ENCODE measurements around the gene TAOK1.

Gene TAOK1

GRCh38 chr17:29590411-29591145 is 200.4 kb downstream of the TAOK1 start:
- H3K4me3 ChIP-seq (ENCODE audit: low read depth, low read length): peak overlapping the region; percentile 62
- H3K36me3 ChIP-seq: no peaks in the 10 kb centered on the region
- peaks cover 14% of the 10 kb centered on the region for H3K4me1 ChIP-seq
- no peaks in the 10 kb centered on the region for H3K9me3 ChIP-seq
- TF ChIP-seq CTCF (IDR thresholded peaks at IDR 0.05; ENCODE audit: low read depth, low read length): no peak
- DNase-seq: no peak
- H3K27me3 ChIP-seq: no peaks in the 10 kb centered on the region

- peak; percentile 62 for DNase-seq
- peaks cover 16% of the 10 kb centered on the region for H3K4me1 ChIP-seq
- no peak for TF ChIP-seq CTCF (IDR thresholded peaks at IDR 0.05; ENCODE audit: low read depth, low read length)
Observed at GRCh38 chr17:29591146-29591736, 201.1 kb downstream of the TAOK1 start.

GRCh38 chr17:29591737-29592608 is 201.8 kb downstream of the TAOK1 start:
- Histone ChIP-seq H3K36me3 (no peaks in the 10 kb centered on the region), H3K27me3 (no peaks in the 10 kb centered on the region), H3K4me1 (peaks cover 18% of the 10 kb centered on the region), H3K9me3 (no peaks in the 10 kb centered on the region), H3K4me3 (ENCODE audit: low read depth, low read length) (peak overlapping the region; percentile 62)
- DNase-seq: peak; percentile 91
- peak; percentile 76 for TF ChIP-seq CTCF (IDR thresholded peaks at IDR 0.05; ENCODE audit: low read depth, low read length)

More at GRCh38 chr17:29591146-29591736, 201.1 kb downstream of the TAOK1 start:
- H3K9me3 ChIP-seq: no peaks in the 10 kb centered on the region
- no peaks in the 10 kb centered on the region for H3K36me3 ChIP-seq
- no peaks in the 10 kb centered on the region for H3K27me3 ChIP-seq
- H3K4me3 ChIP-seq (ENCODE audit: low read depth, low read length): peak overlapping the region; percentile 62

- no peaks in the 10 kb centered on the region for H3K27me3 ChIP-seq
- H3K4me3 ChIP-seq (ENCODE audit: low read depth, low read length): peak within 1 kb of the TSS; percentile 71
- H3K4me1 ChIP-seq: peaks cover 21% of the 10 kb centered on the region
- DNase-seq: peak; percentile 56
- TF ChIP-seq CTCF (IDR thresholded peaks at IDR 0.05; ENCODE audit: low read depth, low read length): no peak
- no peaks in the 10 kb centered on the region for H3K9me3 ChIP-seq
- no peaks in the 10 kb centered on the region for H3K36me3 ChIP-seq
Observed at GRCh38 chr17:29592850-29593551, 202.8 kb downstream of the TAOK1 start, which contains the start of gene ANKRD13B. TSS of gene ANKRD13B (plus strand) at chr17:29593132. CDS start at chr17:29593622, 490 bp downstream.

GRCh38 chr17:29593591-29594518 is 203.7 kb downstream of the TAOK1 start:
- peak overlapping the region; percentile 71 for H3K4me3 ChIP-seq (ENCODE audit: low read depth, low read length)
- H3K36me3 ChIP-seq: no peaks in the 10 kb centered on the region
- H3K9me3 ChIP-seq: no peaks in the 10 kb centered on the region
- DNase-seq: peak; percentile 39
- TF ChIP-seq CTCF (IDR thresholded peaks at IDR 0.05; ENCODE audit: low read depth, low read length): peak; percentile 18; the same call in 1 of the 2 replicates
- H3K27me3 ChIP-seq: no peaks in the 10 kb centered on the region
- peaks cover 21% of the 10 kb centered on the region for H3K4me1 ChIP-seq

Data from BE2C (cell line).